Mucosa of gallbladder (tissue), 1 donor: ENCODE measurements around the gene PPM1K. TPM values are rescaled to one million over a fixed set of nuclear protein-coding genes. Genes with fewer than 3 reads are reported as not detected.

Source experiments
- DNase-seq: peaks from one replicate; pipeline ENCODE4 v3.0.0-alpha.2; 2020; ENCODE audit warnings: low spot score
- total RNA-seq: library from RNA; stranded (reverse); gene quantifications from one replicate; pipeline ENCODE4 v1.2.1, GENCODE V29; 2021
- donor health status: DM: no; HTN: no; CAD: no.

PPM1K gene
- total RNA-seq, 1 donor from 2014 or later = 24.4 TPM

DNA sequence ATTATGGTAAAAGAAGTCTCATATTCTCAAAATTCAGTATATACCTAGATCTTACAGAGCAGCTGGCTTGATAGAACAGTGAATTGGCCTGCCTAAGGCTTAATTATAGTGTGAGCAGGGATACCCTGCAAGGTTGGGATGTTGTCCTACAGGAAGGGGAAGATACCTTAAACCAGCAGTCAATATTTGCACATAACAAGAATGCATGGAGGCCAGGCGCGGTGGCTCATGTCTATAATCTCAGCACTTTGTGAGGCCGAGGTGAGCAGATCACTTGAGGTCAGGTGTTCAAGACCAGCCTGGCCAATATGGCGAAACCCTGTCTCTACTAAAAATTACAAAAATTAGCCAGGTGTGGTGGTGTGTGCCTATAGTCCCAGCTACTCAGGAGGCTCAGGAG lies 67.2 kb downstream of the PPM1K start:
- no peak for DNase-seq

DNA sequence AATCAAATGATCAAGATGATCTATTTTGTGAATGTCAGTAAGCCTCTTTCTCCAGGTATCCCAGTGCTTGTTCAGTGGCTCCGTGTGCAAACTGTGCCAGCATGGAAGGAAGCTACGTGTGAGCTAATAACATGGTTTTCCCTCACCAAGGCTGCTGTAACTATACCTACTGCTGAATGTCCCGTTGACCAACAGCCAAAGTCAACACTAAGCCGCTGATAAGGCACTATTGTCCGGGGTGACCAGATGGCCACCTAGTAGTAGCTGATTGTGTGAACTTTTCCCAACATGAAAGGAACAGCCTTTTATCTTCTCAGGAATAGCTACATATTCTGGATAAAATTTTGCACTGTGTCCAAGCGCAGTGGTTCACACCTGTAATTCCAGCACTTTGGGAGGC lies 68.0 kb downstream of the PPM1K start:
- DNase-seq = peak; percentile 63

DNA sequence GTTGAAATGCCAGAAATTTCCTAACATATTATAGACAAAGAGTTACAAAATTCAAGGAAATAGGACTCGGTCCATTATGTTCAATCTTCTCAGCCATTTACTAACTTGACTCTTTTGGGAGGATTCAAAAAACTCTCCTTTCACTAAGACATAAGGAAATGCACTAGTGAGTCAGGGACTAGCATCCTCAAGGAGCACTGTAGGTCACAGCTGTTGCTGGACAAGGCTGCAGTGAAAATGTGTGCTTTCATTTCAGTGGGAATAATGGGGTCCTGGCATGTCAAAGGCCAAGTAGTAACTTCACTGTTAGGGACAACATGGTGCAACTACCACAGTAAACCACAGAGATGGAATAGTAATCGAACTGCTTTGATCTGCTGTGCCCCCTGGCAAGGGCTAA lies 69.0 kb downstream of the PPM1K start:
- no peak for DNase-seq

DNA sequence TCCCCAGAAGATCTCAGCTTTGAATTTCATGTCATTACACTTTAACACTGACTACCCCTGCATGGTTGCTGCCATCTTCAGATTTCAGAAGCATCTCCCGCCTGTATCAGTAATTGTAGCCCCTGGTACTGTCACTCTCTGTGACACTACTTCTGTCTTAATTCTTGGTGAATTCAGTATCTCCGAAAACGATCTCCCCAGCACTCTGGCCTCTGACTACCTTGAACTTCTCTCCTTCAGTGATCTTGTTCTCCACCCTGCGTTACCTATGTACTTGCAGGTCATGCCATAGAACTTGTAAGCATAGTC lies 72.2 kb downstream of the PPM1K start:
- no peak for DNase-seq

DNA sequence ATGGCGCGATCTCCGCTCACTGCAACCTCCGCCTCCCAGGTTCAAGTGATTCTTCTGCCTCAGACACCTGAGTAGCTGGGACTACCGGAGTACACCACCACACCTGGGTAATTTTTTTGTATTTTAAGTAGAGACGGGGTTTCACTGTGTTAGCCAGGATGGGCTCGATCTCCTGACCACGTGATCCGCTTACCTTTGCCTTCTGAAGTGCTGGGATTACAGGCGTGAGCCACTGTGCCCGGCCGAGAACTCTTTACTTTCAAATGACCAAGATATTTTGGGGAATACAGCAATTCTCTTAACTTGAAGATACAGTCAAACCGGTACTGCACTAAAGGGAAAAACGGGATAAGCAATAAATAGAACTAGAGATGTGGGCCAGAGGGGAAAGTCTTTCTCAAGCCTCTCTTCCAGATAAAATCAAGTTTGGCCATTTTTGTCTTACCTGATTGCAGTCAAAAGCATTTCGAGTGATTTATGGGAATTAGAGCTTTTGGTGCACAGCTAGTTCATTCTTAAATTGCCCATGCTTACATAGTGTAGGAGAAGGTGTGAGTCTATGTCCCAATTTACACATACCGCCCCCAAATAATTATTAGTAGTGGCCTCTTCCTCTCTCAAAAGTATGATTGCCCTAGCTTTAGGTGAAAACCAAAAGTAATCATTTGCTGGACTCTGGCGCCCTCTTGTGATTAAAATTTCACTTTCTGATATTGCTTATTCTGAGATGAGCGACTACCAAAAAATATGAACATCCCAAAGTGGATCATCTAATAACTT lies 72.7 kb downstream of the PPM1K start:
- DNase-seq = peak; percentile 58

DNA sequence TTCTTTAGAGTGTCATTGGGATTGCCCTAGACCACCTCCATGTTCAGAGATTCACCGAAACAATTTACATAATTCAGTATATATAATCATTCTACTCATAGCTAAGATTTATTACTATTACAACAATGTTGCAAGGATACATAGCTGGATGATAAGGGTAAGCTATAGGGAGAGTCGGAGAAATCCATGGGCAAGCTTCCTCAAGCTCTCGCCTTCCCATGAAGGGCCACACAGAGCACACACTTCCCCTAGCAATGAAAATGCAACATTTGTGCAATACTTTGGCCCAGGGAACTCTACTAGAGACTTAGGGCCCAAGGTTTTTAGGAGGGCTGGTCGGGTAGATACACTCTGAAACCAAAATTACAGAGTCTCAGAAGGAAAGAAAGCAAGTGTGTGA lies 76.2 kb downstream of the PPM1K start:
- no peak for DNase-seq

Other genes starting within 250 kb of the PPM1K start
- gene ABCG2, start 125.9 kb downstream of the PPM1K start, total RNA-seq = 3.5 TPM
- 12.3 TPM for gene HERC6, start 94.3 kb upstream of the PPM1K start, total RNA-seq
- 4.1 TPM for gene HERC5, start 172.6 kb upstream of the PPM1K start, total RNA-seq
- gene PYURF, start 239.2 kb upstream of the PPM1K start, total RNA-seq = 56.7 TPM